OCI-LY7 (cell line): ENCODE results near the gene RBM6. TPM values are rescaled to one million over a fixed set of nuclear protein-coding genes. Genes with fewer than 3 reads are reported as not detected.
"Not testable (repeated sequence)": the region's sequence is repeated elsewhere in the genome, so short reads cannot be mapped to it uniquely, and the experiment has no call there.

Experiments used
- BruUV-seq: library from RNA; stranded (reverse); fragments of 400-500 nt; replicated peaks from 2 replicates; lab custom pipeline; 2021; lab: Mats Ljungman, UMichigan
- CTCF ChIA-PET: fragments of 300-600 bp; sonication (Branson Sonifier 250); formaldehyde crosslinking; loops from one replicate; lab custom pipeline; 2022; ENCODE audit warnings: antibody characterized with exemption; ENCODE audit not compliant: unreplicated experiment; lab: Charles Lee
- POLR2A ChIA-PET: fragments of 300-600 bp; sonication (Branson Sonifier 250); formaldehyde crosslinking; loops from one replicate; lab custom pipeline; 2022; ENCODE audit warnings: antibody characterized with exemption; lab: Charles Lee
- DNase-seq: peaks from one replicate; pipeline ENCODE4 v3.0.0-alpha.2; 2015; ENCODE audit warnings: low spot score
- H2AFZ ChIP-seq: fragments of 200-600 bp; sonication (generic), shearing (Covaris generic); 2 replicates; pipeline ENCODE4 v1.6.1; 2014; ENCODE audit warnings: mild to moderate bottlenecking, antibody characterized with exemption, low read length, moderate library complexity
- H3K27ac ChIP-seq: fragments of 200-600 bp; sonication (generic); 2 replicates; pipeline ENCODE4 v1.5.1; 2014; ENCODE audit warnings: mixed run types, low read depth, mild to moderate bottlenecking, moderate library complexity, low read length, inconsistent platforms; ENCODE audit not compliant: poor library complexity, severe bottlenecking
- H3K36me3 ChIP-seq: fragments of 200-600 bp; sonication (generic); 2 replicates; pipeline ENCODE4 v1.6.1; 2014; ENCODE audit warnings: mild to moderate bottlenecking, antibody characterized with exemption, low read length, moderate library complexity, mixed read lengths; ENCODE audit not compliant: insufficient read depth
- H3K4me1 ChIP-seq: fragments of 200-600 bp; sonication (generic); 2 replicates; pipeline ENCODE4 v1.5.1; 2014; ENCODE audit warnings: mild to moderate bottlenecking, low read length; ENCODE audit not compliant: insufficient read depth, poor library complexity, severe bottlenecking
- H3K4me2 ChIP-seq: fragments of 200-600 bp; sonication (generic); 2 replicates; pipeline ENCODE4 v1.6.1; 2014; ENCODE audit warnings: mild to moderate bottlenecking, low read length
- H3K4me3 ChIP-seq: fragments of 200-600 bp; sonication (generic); 2 replicates; pipeline ENCODE4 v1.5.1; 2014; ENCODE audit warnings: mild to moderate bottlenecking, low read depth, low read length; ENCODE audit not compliant: poor library complexity, severe bottlenecking
- H3K79me2 ChIP-seq: fragments of 200-600 bp; sonication (generic); 2 replicates; pipeline ENCODE4 v1.6.1; 2016; ENCODE audit warnings: low read depth, mild to moderate bottlenecking, low read length, moderate library complexity, mixed read lengths; ENCODE audit not compliant: insufficient read depth
- H3K9me2 ChIP-seq: fragments of 200-600 bp; sonication (generic); 2 replicates; pipeline ENCODE4 v1.6.1; 2016; ENCODE audit warnings: mild to moderate bottlenecking, low read length, mixed read lengths; ENCODE audit not compliant: insufficient read depth
- H3K9me3 ChIP-seq: fragments of 200-600 bp; sonication (generic); 2 replicates; pipeline ENCODE4 v1.6.1; 2014; ENCODE audit warnings: mild to moderate bottlenecking, mixed run types, low read length, mixed read lengths
- H4K20me1 ChIP-seq: fragments of 200-600 bp; sonication (generic); 2 replicates; pipeline ENCODE4 v1.6.1; 2014; ENCODE audit warnings: mild to moderate bottlenecking, antibody characterized with exemption, low read length, moderate library complexity, mixed read lengths; ENCODE audit not compliant: insufficient read depth
- EZH2phosphoT487 ChIP-seq: fragments of 200-600 bp; sonication (generic); IDR thresholded peaks from 2 replicates; pipeline ENCODE4 v1.6.1; 2018; ENCODE audit warnings: low read depth, borderline replicate concordance, mild to moderate bottlenecking, mixed run types, antibody characterized with exemption, low read length, moderate library complexity, mixed read lengths
- intact Hi-C: fragments of 100-400 bp; cut with micrococcal nuclease; formaldehyde crosslinking; loops from one replicate; pipeline ENCODE4 v1.10.0; 2022; ENCODE audit not compliant: unreplicated experiment
- total RNA-seq, 2 experiments: library from RNA; depleted of rRNA in 1 of 2; stranded (reverse); fragments of >200 nt in 1 of 2; shearing (Covaris generic) in 1 of 2; gene quantifications; 2 replicates each; pipeline ENCODE4 v1.2.3, GENCODE V29; 2014 to 2022
- TF ChIP-seq, protein P1 (sequence below): fragments of 200-600 bp; sonication (generic); conservative IDR thresholded peaks from 2 replicates; pipeline ENCODE4 v1.5.1; 2014; ENCODE audit warnings: mild to moderate bottlenecking, antibody characterized with exemption, low read length, moderate library complexity, mixed read lengths

The RBM6 gene
- total RNA-seq, 2 experiments from 2014 or later = 83.7 to 185 TPM

DNA sequence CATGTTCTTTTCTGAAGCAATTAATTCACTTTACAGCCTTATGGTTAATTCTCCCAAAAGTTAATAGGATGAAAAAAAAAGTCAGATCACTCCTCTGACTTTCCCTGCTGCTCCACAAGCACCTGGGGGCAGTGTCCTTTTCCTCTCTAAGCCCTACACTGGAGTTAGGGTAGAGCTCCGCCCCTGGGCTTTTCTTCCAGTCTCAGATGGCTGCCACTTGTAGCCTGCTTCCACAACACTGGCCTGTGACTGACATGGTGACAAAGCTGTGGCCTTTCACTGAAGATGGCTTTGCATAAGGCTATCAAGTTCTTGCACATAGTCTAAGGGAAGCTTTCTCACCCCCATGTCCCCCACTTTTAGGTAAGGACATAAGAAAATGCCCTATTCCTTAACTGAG is 9.0 kb upstream of the RBM6 start:
- peak overlapping the region; percentile 96 for H2AFZ ChIP-seq
- BruUV-seq = no TSS peak
- peak overlapping the region; percentile 51 for H3K27ac ChIP-seq
- TF ChIP-seq EZH2phosphoT487 = no peak
- TF ChIP-seq, protein P1, sequence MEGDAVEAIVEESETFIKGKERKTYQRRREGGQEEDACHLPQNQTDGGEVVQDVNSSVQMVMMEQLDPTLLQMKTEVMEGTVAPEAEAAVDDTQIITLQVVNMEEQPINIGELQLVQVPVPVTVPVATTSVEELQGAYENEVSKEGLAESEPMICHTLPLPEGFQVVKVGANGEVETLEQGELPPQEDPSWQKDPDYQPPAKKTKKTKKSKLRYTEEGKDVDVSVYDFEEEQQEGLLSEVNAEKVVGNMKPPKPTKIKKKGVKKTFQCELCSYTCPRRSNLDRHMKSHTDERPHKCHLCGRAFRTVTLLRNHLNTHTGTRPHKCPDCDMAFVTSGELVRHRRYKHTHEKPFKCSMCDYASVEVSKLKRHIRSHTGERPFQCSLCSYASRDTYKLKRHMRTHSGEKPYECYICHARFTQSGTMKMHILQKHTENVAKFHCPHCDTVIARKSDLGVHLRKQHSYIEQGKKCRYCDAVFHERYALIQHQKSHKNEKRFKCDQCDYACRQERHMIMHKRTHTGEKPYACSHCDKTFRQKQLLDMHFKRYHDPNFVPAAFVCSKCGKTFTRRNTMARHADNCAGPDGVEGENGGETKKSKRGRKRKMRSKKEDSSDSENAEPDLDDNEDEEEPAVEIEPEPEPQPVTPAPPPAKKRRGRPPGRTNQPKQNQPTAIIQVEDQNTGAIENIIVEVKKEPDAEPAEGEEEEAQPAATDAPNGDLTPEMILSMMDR = peak; percentile 62
- intact Hi-C loops = no loop called here
- peaks cover 32% of the 10 kb centered on the region for H3K4me1 ChIP-seq
- H3K36me3 ChIP-seq = no peaks in the 10 kb centered on the region
- peak; percentile 75 for DNase-seq
- ChIA-PET CTCF (interaction anchor here (0.5 to 1.0 kb wide), 2 partner anchors 9 to 16 kb away, joined by 4 to 5 read pairs; partner anchors contain the start of gene RBM6), POLR2A (interaction anchor here (0.9 to 3.6 kb wide), 6 partner anchors 9 to 74 kb away, joined by 3 to 32 read pairs (median 4); partner anchors contain the start of gene RBM6)
- no peaks in the 10 kb centered on the region for H3K79me2 ChIP-seq
- no peaks in the 10 kb centered on the region for H4K20me1 ChIP-seq
- H3K4me2 ChIP-seq = peak overlapping the region; percentile 89
- no peaks in the 10 kb centered on the region for H3K9me3 ChIP-seq
- H3K4me3 ChIP-seq = no peak overlapping the region
- H3K9me2 ChIP-seq = no peaks in the 10 kb centered on the region

DNA sequence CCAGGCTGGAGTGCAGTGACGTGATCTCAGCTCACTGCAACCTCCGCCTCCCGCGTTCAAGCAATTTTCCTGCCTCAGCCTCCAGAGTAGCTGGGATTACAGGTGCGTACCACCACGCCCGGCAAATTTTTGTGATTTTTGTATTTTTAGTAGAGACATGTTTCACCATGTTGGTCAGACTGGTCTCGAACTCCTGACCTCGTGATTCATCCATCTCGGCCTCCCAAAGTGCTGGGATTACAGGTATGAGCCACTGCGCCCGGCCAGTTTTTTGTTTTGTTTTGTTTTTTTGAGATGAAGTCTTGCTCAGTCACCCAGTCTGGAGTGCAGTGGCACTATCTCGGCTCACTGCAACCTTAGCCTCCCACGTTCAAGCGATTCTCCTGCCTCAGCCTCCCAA is 7.7 kb upstream of the RBM6 start:
- BruUV-seq, DNase-seq, H3K36me3 ChIP-seq, H3K4me2 ChIP-seq, H3K9me3 ChIP-seq, H3K79me2 ChIP-seq, CTCF ChIA-PET, H2AFZ ChIP-seq, POLR2A ChIA-PET, intact Hi-C loops, H3K9me2 ChIP-seq, H4K20me1 ChIP-seq, H3K27ac ChIP-seq, H3K4me3 ChIP-seq: not testable (repeated sequence)
- H3K4me1 ChIP-seq = peaks cover 32% of the 10 kb centered on the region

DNA sequence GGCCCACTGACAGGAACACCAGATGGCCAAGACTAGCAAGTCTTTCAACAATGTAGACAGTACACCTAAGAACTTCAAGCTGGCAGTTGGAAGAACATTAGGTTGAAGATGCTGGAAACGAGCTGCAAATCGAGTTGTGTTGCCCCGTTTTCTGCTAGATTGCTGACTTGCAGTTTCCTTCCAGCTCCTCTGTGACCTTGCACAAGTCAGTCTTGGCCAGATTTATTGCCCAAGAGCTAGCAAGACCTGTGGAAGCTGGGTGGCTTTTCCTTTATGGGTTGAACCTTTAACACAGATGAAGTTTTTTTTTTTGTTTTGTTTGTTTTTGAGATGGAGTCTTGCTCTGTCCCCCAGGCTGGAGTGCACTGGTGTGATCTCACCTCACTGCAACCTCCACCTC is 2.9 kb upstream of the RBM6 start:
- BruUV-seq = no TSS peak
- intact Hi-C loops = no loop called here
- DNase-seq = no peak
- Histone ChIP-seq H3K4me1 (peaks cover 15% of the 10 kb centered on the region), H3K27ac (no peak overlapping the region), H3K4me2 (no peak overlapping the region), H3K4me3 (no peak overlapping the region), H4K20me1 (no peaks in the 10 kb centered on the region), H3K9me2 (no peaks in the 10 kb centered on the region), H3K9me3 (no peaks in the 10 kb centered on the region), H2AFZ (no peak overlapping the region), H3K36me3 (peaks cover 4% of the 10 kb centered on the region; the same call in 1 of the 2 replicates), H3K79me2 (peaks cover 18% of the 10 kb centered on the region)
- no peak for TF ChIP-seq EZH2phosphoT487
- TF ChIP-seq, protein P1 = no peak
- ChIA-PET POLR2A (no interaction called here), CTCF (no interaction called here)
